Neuronal stem cell (in vitro differentiated cells): ENCODE results near the gene GNAT1.

Experiments
- DNase-seq: peaks from one replicate; pipeline ENCODE4 v3.0.0-alpha.2; 2013; ENCODE audit warnings: low spot score
- H2AFZ ChIP-seq: one replicate; pipeline ENCODE4 v1.6.1; 2013; ENCODE audit warnings: mild to moderate bottlenecking, low read length, inconsistent platforms
- H2AK5ac ChIP-seq: 2 replicates; pipeline ENCODE4 v1.6.1; 2013; ENCODE audit warnings: low read depth, mild to moderate bottlenecking, inconsistent platforms, low read length, moderate library complexity, mixed read lengths
- H2BK120ac ChIP-seq: 2 replicates; pipeline ENCODE4 v1.6.1; 2013; ENCODE audit warnings: low read depth, mild to moderate bottlenecking, inconsistent platforms, low read length, moderate library complexity, mixed read lengths
- H2BK12ac ChIP-seq: one replicate; pipeline ENCODE4 v1.6.1; 2013; ENCODE audit warnings: low read length, inconsistent platforms
- H2BK15ac ChIP-seq: 2 replicates; pipeline ENCODE4 v1.6.1; 2013; ENCODE audit warnings: mild to moderate bottlenecking, low read length, inconsistent platforms, mixed read lengths
- H2BK5ac ChIP-seq: one replicate; pipeline ENCODE4 v1.6.1; 2013; ENCODE audit warnings: inconsistent platforms, mild to moderate bottlenecking, low read length, moderate library complexity
- H3K14ac ChIP-seq: one replicate; pipeline ENCODE4 v1.6.1; 2013; ENCODE audit warnings: low read length, inconsistent platforms
- H3K18ac ChIP-seq: 2 replicates; pipeline ENCODE4 v1.6.1; 2013; ENCODE audit warnings: low read length, inconsistent platforms
- H3K23ac ChIP-seq: 2 replicates; pipeline ENCODE4 v1.6.1; 2013; ENCODE audit warnings: low read depth, mild to moderate bottlenecking, mixed read lengths, low read length, inconsistent platforms; ENCODE audit not compliant: poor library complexity
- H3K27ac ChIP-seq: replicated peaks from 3 replicates; pipeline ENCODE4 v1.5.1; 2013; ENCODE audit warnings: low read length, inconsistent platforms
- H3K27me3 ChIP-seq, 3 experiments: 2 replicates each; pipeline ENCODE4 v1.6.1; 2013; ENCODE audit warnings: low read length in 3 of 3, mild to moderate bottlenecking in 2 of 3, inconsistent platforms in 1 of 3, low read depth in 1 of 3, mixed read lengths in 1 of 3, moderate library complexity in 1 of 3; ENCODE audit not compliant: control insufficient read depth in 3 of 3, insufficient read depth in 3 of 3
- H3K36me3 ChIP-seq, 2 donors: replicated peaks in 1 of 2; 2 replicates each; pipeline ENCODE4 v1.6.1; 2013; ENCODE audit warnings: low read length in 2 of 2; ENCODE audit not compliant: control insufficient read depth in 2 of 2, insufficient read depth in 2 of 2
- H3K4ac ChIP-seq: 2 replicates; pipeline ENCODE4 v1.6.1; 2013; ENCODE audit warnings: inconsistent platforms, mild to moderate bottlenecking, low read length, moderate library complexity
- H3K4me1 ChIP-seq, 2 donors: 1 replicate in 1 of 2; 2 replicates in 1 of 2; pipeline ENCODE4 v1.6.1; 2013; ENCODE audit warnings: low read length in 2 of 2, low read depth in 1 of 2; ENCODE audit not compliant: control insufficient read depth in 2 of 2, insufficient read depth in 1 of 2
- H3K4me2 ChIP-seq: one replicate; pipeline ENCODE4 v1.6.1; 2013; ENCODE audit warnings: mild to moderate bottlenecking, low read length, inconsistent platforms; ENCODE audit not compliant: insufficient read depth, poor library complexity, severe bottlenecking
- H3K4me3 ChIP-seq, 2 donors: 2 replicates each; pipeline ENCODE4 v1.5.1; 2013; ENCODE audit warnings: low read length in 2 of 2, mild to moderate bottlenecking in 2 of 2, inconsistent platforms in 1 of 2, moderate library complexity in 1 of 2
- H3K79me1 ChIP-seq: one replicate; pipeline ENCODE4 v1.6.1; 2013; ENCODE audit warnings: low read depth, mild to moderate bottlenecking, inconsistent platforms, low read length, moderate library complexity
- H3K9ac ChIP-seq: one replicate; pipeline ENCODE4 v1.6.1; 2013; ENCODE audit warnings: mild to moderate bottlenecking, low read depth, low read length, inconsistent platforms; ENCODE audit not compliant: poor library complexity
- H3K9me3 ChIP-seq, 2 donors: replicated peaks in 1 of 2; 2 replicates each; pipeline versions ENCODE3 to v1.6.1; 2013; ENCODE audit warnings: low read length in 2 of 2, mild to moderate bottlenecking in 2 of 2, inconsistent platforms in 1 of 2, low read depth in 1 of 2, mixed read lengths in 1 of 2, moderate library complexity in 1 of 2; ENCODE audit not compliant: control insufficient read depth in 2 of 2, insufficient read depth in 1 of 2
- H4K8ac ChIP-seq: one replicate; pipeline ENCODE4 v1.6.1; 2013; ENCODE audit warnings: low read depth, mild to moderate bottlenecking, inconsistent platforms, low read length, moderate library complexity
- H4K91ac ChIP-seq: one replicate; pipeline ENCODE4 v1.6.1; 2013; ENCODE audit warnings: low read length, low read depth, mild to moderate bottlenecking, inconsistent platforms; ENCODE audit not compliant: poor library complexity
- WGBS, 2 donors: extraction: QIAGEN DNeasy Blood & Tissue Kit; methylation state at CpG; one replicate each; pipeline ENCODE4 v1.1.7; 2013; ENCODE audit warnings: missing lambda C conversion rate in 2 of 2, mixed read lengths in 1 of 2; ENCODE audit not compliant: insufficient read length in 2 of 2, insufficient replicate concordance in 1 of 2; ENCODE audit errors: extremely low coverage in 2 of 2; 5-methylcytosine and 5-hydroxymethylcytosine counted together

GNAT1 gene

GRCh38 chr3:50195501-50196252, 4.3 kb downstream of the GNAT1 start:
- no peak overlapping the region for H3K4ac ChIP-seq

GRCh38 chr3:50196253-50196801, 4.9 kb downstream of the GNAT1 start:
- Histone ChIP-seq H3K4me3 (no peak overlapping the region), H3K18ac (no peak overlapping the region), H2BK12ac (peak overlapping the region; percentile 85), H3K14ac (no peak overlapping the region), H2BK15ac (peak overlapping the region; percentile 42), H3K79me1 (peaks cover 3% of the 10 kb centered on the region), H4K8ac (no peak overlapping the region), H2AFZ (no peak overlapping the region), H3K36me3 (no peaks in the 10 kb centered on the region), H2BK5ac (no peak overlapping the region), H3K4me1 (peaks cover 0 to 4% of the 10 kb centered on the region in 2 donors), H2AK5ac (peak overlapping the region; percentile 42), H3K4ac (no peak overlapping the region), H3K9ac (no peak overlapping the region), H2BK120ac (no peak overlapping the region), H3K27me3 (peaks cover 0 to 46% (median 3%) of the 10 kb centered on the region in 3 experiments), H3K27ac (no peak overlapping the region), H3K4me2 (no peak overlapping the region), H3K23ac (peak overlapping the region; percentile 43), H4K91ac (no peak overlapping the region), H3K9me3 (no peaks in the 10 kb centered on the region)
- DNase-seq, result no peak
- no CpG with 5 or more reads among the region's 6 CpGs for WGBS, 2 donors

More at GRCh38 chr3:50195501-50196252, 4.3 kb downstream of the GNAT1 start:
- H2AK5ac ChIP-seq, result peak overlapping the region; percentile 71
- H3K9ac ChIP-seq, result no peak overlapping the region
- peaks cover 0 to 6% of the 10 kb centered on the region in 2 donors for H3K4me1 ChIP-seq
- no peak overlapping the region for H4K8ac ChIP-seq
- no peak overlapping the region for H3K4me3 ChIP-seq
- H3K9me3 ChIP-seq, result no peaks in the 10 kb centered on the region
- peak overlapping the region; percentile 19 for H4K91ac ChIP-seq
- WGBS, 2 donors, result no CpG with 5 or more reads among the region's 4 CpGs
- H2BK12ac ChIP-seq, result peak overlapping the region; percentile 85
- peaks cover 0 to 45% (median 3%) of the 10 kb centered on the region in 3 experiments for H3K27me3 ChIP-seq
- peak overlapping the region; percentile 68 for H3K18ac ChIP-seq
- peak overlapping the region; percentile 12 for H3K23ac ChIP-seq
- H3K27ac ChIP-seq, result no peak overlapping the region
- H2BK15ac ChIP-seq, result peak overlapping the region; percentile 53
- H2BK5ac ChIP-seq, result no peak overlapping the region
- H3K4me2 ChIP-seq, result no peak overlapping the region
- H3K79me1 ChIP-seq, result peaks cover 3% of the 10 kb centered on the region
- H3K36me3 ChIP-seq, result no peaks in the 10 kb centered on the region
- no peak overlapping the region for H2BK120ac ChIP-seq
- no peak overlapping the region for H2AFZ ChIP-seq
- no peak for DNase-seq
- H3K14ac ChIP-seq, result no peak overlapping the region

- Histone ChIP-seq H3K4ac (peak overlapping the region; percentile 19), H3K4me1 (peaks cover 11 to 30% of the 10 kb centered on the region in 2 donors), H2AK5ac (peak overlapping the region; percentile 48), H2BK15ac (peak overlapping the region; percentile 95), H3K23ac (peak overlapping the region; percentile 48), H2BK12ac (peak overlapping the region; percentile 89), H3K9me3 (no peaks in the 10 kb centered on the region), H3K27ac (no peak overlapping the region), H3K4me3 (no peak overlapping the region), H3K36me3 (no peaks in the 10 kb centered on the region), H3K14ac (no peak overlapping the region), H3K79me1 (peaks cover 1% of the 10 kb centered on the region), H2BK120ac (no peak overlapping the region), H4K91ac (no peak overlapping the region), H3K27me3 (peaks cover 7 to 60% (median 16%) of the 10 kb centered on the region in 3 experiments), H3K18ac (peak overlapping the region; percentile 67), H4K8ac (no peak overlapping the region), H2BK5ac (peak overlapping the region; percentile 93), H2AFZ (no peak overlapping the region), H3K4me2 (no peak overlapping the region), H3K9ac (no peak overlapping the region)
- no peak for DNase-seq
- no CpG with 5 or more reads among the region's 10 CpGs for WGBS, 2 donors
Observed at GRCh38 chr3:50201573-50202315, 10.3 kb downstream of the GNAT1 start.
